RCC 7860 (cell line): ENCODE results near the gene SAA1.
"Not testable (repeated sequence)": the region's sequence is repeated elsewhere in the genome, so short reads cannot be mapped to it uniquely, and the experiment has no call there.

ENCODE experiments used
- DNase-seq: peaks from one replicate; pipeline ENCODE4 v3.0.0-alpha.2; 2015; ENCODE audit warnings: low spot score
- FAIRE-seq: peaks from 2 replicates; lab custom pipeline; 2012; peaks lifted over from hg19 to GRCh38; lab: Jason Lieb, UNC

The SAA1 gene

GRCh38 chr11:18265949-18266348 lies at the start of gene SAA1:
TSS of gene SAA1 (plus strand) at chr11:18266264. CDS start at chr11:18266888, 624 bp downstream.
- DNase-seq (peak; percentile 57), FAIRE-seq (no peak)

GRCh38 chr11:18221274-18221876 lies 44.7 kb upstream of the SAA1 start:
- FAIRE-seq, result no peak
- DNase-seq, result no peak

- FAIRE-seq, result no peak
- no peak for DNase-seq
Observed at GRCh38 chr11:18222814-18223421, 43.1 kb upstream of the SAA1 start.

- DNase-seq (no peak), FAIRE-seq (no peak)
Observed at GRCh38 chr11:18223591-18224387, 42.3 kb upstream of the SAA1 start.

GRCh38 chr11:18225913-18226312 lies 40.2 kb upstream of the SAA1 start:
- FAIRE-seq, result no peak
- DNase-seq, result no peak

GRCh38 chr11:18229501-18229900 lies 36.6 kb upstream of the SAA1 start:
- no peak for DNase-seq
- FAIRE-seq, result no peak

- DNase-seq (no peak), FAIRE-seq (no peak)
Observed at GRCh38 chr11:18230859-18231258, 35.2 kb upstream of the SAA1 start.

- FAIRE-seq, result no peak
- DNase-seq, result no peak
Observed at GRCh38 chr11:18233912-18234311, 32.2 kb upstream of the SAA1 start.

GRCh38 chr11:18235394-18236334 lies 30.4 kb upstream of the SAA1 start:
- FAIRE-seq (no peak), DNase-seq (no peak)

- no peak for FAIRE-seq
- DNase-seq, result no peak
Observed at GRCh38 chr11:18236664-18237356, 29.3 kb upstream of the SAA1 start, which contains the start of gene SAA4. TSS of gene SAA4 (minus strand) at chr11:18236802. CDS start at chr11:18235926, 876 bp downstream.

- DNase-seq, result no peak
- no peak for FAIRE-seq
Observed at GRCh38 chr11:18239655-18240054, 26.4 kb upstream of the SAA1 start.

- DNase-seq (peak; percentile 51), FAIRE-seq (no peak)
Observed at GRCh38 chr11:18243783-18244362, 22.2 kb upstream of the SAA1 start.

- no peak for FAIRE-seq
- no peak for DNase-seq
Observed at GRCh38 chr11:18245396-18245795, 20.7 kb upstream of the SAA1 start.

- not testable (repeated sequence) for DNase-seq, FAIRE-seq
Observed at GRCh38 chr11:18246379-18247190, 19.5 kb upstream of the SAA1 start.

- not testable (repeated sequence) for FAIRE-seq
Observed at GRCh38 chr11:18247191-18247581, 18.9 kb upstream of the SAA1 start.

GRCh38 chr11:18248561-18248960 lies 17.5 kb upstream of the SAA1 start, which contains the start of gene SAA2:
TSS of gene SAA2 (minus strand) at chr11:18248668. CDS start at chr11:18248011, 657 bp downstream.
- DNase-seq, result peak; percentile 53
- FAIRE-seq, result no peak

More at GRCh38 chr11:18247191-18247581, 18.9 kb upstream of the SAA1 start:
- DNase-seq, result not testable (repeated sequence)

GRCh38 chr11:18253233-18253632 lies 12.8 kb upstream of the SAA1 start:
- DNase-seq (no peak), FAIRE-seq (no peak)

GRCh38 chr11:18253778-18254338 lies 12.2 kb upstream of the SAA1 start:
- DNase-seq (no peak), FAIRE-seq (no peak)
